ENCODE measurements around the gene RHBDF2.

RHBDF2 gene

DNA sequence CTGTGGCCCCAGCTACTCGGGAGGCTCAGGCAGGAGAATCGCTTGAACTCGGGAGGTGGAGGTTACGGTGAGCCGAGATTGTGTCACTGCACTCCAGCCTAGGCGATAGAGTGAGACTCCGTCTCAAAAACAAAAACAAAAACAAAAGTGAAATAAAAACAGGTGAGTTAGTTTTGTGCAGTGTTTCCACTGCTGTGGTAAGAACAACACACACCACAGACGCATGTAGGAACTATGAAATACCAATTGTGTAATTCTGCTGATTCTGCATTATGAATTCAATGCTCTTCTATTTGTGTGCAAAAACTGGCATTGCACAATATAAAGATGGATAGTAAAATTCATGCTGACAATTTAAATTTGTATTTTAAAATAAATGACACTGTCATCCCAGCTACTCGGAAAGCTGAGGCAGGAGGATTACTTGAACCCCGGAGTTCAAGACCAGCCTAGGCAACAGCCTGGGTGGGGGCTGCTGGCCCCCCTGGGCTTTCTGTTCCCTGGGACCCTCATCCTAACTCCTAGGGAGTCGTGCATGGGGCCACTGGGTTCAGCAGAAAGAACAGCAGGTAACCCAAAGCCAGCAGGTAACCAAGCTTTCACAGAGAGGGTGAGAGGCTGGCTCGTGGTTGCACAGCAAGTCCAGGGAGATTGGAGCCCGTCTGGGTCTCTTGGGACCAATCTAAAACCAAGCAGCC is 10.6 kb upstream of the RHBDF2 start:
- TF ChIP-seq SIN3A (IDR thresholded peaks at IDR 0.05; ENCODE audit: borderline replicate concordance, insufficient read depth, low read length), result no peak
- no peak for TF ChIP-seq TAF1 (IDR thresholded peaks at IDR 0.05; ENCODE audit: borderline replicate concordance, insufficient read depth, low read length)
- TF ChIP-seq FOXP2 (optimal IDR thresholded peaks at IDR 0.05; ENCODE audit: borderline replicate concordance, extremely low read depth, extremely low read length, insufficient read depth), result no peak
- TF ChIP-seq, protein P1, sequence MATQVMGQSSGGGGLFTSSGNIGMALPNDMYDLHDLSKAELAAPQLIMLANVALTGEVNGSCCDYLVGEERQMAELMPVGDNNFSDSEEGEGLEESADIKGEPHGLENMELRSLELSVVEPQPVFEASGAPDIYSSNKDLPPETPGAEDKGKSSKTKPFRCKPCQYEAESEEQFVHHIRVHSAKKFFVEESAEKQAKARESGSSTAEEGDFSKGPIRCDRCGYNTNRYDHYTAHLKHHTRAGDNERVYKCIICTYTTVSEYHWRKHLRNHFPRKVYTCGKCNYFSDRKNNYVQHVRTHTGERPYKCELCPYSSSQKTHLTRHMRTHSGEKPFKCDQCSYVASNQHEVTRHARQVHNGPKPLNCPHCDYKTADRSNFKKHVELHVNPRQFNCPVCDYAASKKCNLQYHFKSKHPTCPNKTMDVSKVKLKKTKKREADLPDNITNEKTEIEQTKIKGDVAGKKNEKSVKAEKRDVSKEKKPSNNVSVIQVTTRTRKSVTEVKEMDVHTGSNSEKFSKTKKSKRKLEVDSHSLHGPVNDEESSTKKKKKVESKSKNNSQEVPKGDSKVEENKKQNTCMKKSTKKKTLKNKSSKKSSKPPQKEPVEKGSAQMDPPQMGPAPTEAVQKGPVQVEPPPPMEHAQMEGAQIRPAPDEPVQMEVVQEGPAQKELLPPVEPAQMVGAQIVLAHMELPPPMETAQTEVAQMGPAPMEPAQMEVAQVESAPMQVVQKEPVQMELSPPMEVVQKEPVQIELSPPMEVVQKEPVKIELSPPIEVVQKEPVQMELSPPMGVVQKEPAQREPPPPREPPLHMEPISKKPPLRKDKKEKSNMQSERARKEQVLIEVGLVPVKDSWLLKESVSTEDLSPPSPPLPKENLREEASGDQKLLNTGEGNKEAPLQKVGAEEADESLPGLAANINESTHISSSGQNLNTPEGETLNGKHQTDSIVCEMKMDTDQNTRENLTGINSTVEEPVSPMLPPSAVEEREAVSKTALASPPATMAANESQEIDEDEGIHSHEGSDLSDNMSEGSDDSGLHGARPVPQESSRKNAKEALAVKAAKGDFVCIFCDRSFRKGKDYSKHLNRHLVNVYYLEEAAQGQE (IDR thresholded peaks at IDR 0.05; ENCODE audit: insufficient read depth in 1 of 2, low read depth in 2 of 2, low read length in 2 of 2), result no peak
- no peak for TF ChIP-seq POLR2AphosphoS5 (IDR thresholded peaks at IDR 0.05; ENCODE audit: low read depth, low read length)

DNA sequence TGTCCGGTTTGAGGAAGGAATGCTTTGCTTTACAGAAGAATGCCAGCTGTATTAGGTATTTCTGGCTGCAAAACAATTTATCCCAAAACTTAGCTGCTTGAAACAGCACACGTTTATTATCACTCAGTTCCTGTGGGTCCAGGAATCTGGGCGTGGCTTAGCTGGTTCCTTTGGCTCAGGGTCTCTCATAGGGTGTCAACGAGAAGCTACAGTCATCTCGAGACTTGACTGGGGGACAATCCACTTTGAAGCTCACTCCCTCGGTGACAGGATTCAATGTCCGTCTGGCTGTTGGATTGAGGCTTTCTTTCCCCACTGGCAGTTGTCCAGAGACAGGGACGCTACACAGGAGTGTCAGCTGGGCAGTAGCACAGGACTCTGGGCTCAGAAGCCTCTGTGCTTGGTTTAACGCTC is 9.6 kb upstream of the RHBDF2 start:
- TF ChIP-seq TAF1 (IDR thresholded peaks at IDR 0.05; ENCODE audit: borderline replicate concordance, insufficient read depth, low read length), result no peak

DNA sequence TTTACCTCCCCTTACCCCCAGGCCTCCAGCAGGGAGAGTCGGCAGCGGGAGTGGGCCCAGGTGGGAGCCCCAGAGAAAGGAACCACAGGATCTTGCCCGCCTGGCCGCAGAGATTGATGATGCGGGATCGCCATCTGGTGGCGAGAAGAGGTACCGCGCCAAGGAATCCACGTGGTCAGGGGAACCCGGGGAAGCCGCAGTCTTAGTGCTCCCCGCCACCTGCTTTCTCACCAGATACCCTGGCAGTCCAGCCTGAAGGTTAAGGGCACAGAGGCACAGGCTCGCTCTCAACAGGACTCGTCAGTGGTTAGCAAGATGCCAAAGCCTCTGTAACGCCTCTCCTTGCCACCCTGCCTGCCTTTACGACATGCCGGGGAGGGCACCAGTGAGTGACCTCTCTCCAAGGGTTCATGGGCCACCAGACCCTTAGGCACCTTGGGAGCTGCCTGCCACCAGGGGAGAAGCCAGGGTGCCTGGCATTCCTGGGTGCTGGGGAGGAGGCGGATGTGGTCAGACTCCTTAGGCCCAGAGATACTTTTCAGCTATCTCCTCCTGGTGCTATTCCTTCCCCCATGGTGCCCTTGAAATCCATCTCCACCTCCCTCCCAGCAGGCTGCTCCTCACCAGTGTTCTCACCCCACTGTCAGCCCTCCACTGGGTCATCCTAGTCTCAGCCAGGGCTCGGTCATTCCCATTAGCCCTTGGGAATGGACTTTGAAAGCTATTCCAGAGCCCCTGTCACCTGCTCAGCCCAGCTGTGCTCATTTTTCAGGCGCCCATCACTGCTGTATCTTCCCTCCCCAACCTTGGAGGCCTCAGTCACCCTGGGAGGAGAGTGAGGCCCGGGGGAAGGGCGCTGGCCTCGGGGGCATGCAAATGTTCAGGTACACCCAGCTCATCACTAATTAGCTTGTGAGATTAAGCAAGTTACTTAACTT is 5.5 kb upstream of the RHBDF2 start:
- TF ChIP-seq, protein P1 (IDR thresholded peaks at IDR 0.05; ENCODE audit: insufficient read depth in 1 of 2, low read depth in 2 of 2, low read length in 2 of 2), result 0 out of 4 replicates have a peak, but pooled peaks of 1 of the 2 experiments have one; percentile 13
- no peak for TF ChIP-seq TAF1 (IDR thresholded peaks at IDR 0.05; ENCODE audit: borderline replicate concordance, insufficient read depth, low read length)

DNA sequence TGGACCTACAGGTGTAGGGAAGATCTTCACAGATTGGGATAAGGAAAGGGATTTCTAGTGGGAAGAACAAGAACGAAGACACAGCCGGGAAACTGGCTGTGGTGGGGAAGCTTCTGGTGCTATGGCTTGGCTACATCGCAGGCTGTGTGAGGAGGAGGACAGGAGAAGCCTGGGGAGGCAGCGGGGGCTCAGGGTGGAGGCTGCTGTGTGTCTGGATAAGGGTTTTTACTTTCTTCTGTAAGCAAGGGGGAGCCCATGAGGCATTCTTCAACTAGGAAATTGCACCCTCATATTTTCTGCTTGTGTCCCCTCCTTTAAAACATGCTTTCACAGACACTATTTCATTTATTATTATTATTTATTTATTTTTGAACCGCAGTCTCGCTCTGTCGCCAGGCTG is 2.9 kb upstream of the RHBDF2 start:
- TF ChIP-seq TAF1 (IDR thresholded peaks at IDR 0.05; ENCODE audit: borderline replicate concordance, insufficient read depth, low read length), result no peak
- no peak for TF ChIP-seq SIN3A (IDR thresholded peaks at IDR 0.05; ENCODE audit: borderline replicate concordance, insufficient read depth, low read length)
- TF ChIP-seq FOXP2 (optimal IDR thresholded peaks at IDR 0.05; ENCODE audit: borderline replicate concordance, extremely low read depth, extremely low read length, insufficient read depth), result no peak
- TF ChIP-seq, protein P1 (IDR thresholded peaks at IDR 0.05; ENCODE audit: insufficient read depth in 1 of 2, low read depth in 2 of 2, low read length in 2 of 2), result no peak
- no peak for TF ChIP-seq POLR2AphosphoS5 (IDR thresholded peaks at IDR 0.05; ENCODE audit: low read depth, low read length)

DNA sequence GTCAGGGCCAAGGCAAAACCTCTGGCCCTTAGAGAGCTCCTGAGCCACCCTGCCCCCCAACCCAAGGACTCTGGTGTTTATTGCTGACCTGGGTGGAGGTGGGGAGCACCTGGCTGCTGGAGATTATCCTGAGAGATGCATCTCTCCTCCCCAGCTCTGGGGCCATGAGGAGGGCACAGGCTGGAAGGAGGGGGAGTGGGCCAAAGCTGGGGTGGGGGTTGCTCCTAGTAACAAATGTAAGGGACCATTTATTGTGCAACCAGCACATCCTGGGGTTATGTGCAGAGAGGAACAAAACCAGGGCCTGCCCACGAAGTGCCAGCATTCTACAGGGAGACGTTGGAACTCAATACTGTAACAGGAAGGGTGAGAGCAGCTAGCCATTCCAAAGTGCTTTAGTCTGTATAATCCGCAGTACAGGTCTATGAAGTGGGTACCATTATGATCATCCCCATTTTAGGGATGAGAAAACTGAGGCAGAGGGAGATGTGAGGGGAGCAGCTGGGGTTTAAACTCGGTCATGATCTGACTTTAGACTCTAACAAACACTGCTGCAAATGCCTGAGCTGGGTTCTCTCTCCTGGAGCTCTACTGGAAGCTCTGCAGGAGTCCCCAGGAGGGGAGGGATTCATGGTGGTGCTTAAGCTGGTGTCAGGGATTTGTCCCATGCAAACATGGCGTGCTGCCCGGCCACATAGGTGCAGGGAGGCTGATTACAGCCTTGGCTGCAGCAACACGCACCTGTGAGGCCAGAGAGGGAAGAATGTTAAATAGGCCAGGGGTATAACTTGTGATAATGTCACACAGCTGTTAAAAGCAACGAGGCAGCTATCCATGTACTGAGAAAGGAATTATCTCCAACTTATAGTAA is 1.4 kb upstream of the RHBDF2 start:
- TF ChIP-seq FOXP2 (optimal IDR thresholded peaks at IDR 0.05; ENCODE audit: borderline replicate concordance, extremely low read depth, extremely low read length, insufficient read depth) (no peak), POLR2AphosphoS5 (IDR thresholded peaks at IDR 0.05; ENCODE audit: low read depth, low read length) (no peak), TAF1 (IDR thresholded peaks at IDR 0.05; ENCODE audit: borderline replicate concordance, insufficient read depth, low read length) (no peak), SIN3A (IDR thresholded peaks at IDR 0.05; ENCODE audit: borderline replicate concordance, insufficient read depth, low read length) (no peak)
- TF ChIP-seq, protein P1 (IDR thresholded peaks at IDR 0.05; ENCODE audit: insufficient read depth in 1 of 2, low read depth in 2 of 2, low read length in 2 of 2), result no peak
